HepG2 (cell line): ENCODE results near the gene LOXL3. TPM values are rescaled to one million over a fixed set of nuclear protein-coding genes. Genes with fewer than 3 reads are reported as not detected.

Source experiments
- CHD4 ChIP-seq: fragments of 200-600 bp; sonication (generic); IDR thresholded peaks from 2 replicates; pipeline ENCODE4 v1.7.0; 2017; ENCODE audit warnings: mild to moderate bottlenecking, low read length, borderline replicate concordance
- MAFG ChIP-seq: sonication (generic); formaldehyde crosslinking; IDR thresholded peaks from 2 replicates; pipeline ENCODE4 v1.5.1; 2020; ENCODE audit warnings: mild to moderate bottlenecking, missing genetic modification reagents
- MIER3 ChIP-seq: IDR thresholded peaks from 2 replicates; pipeline ENCODE4 v1.6.1; 2016; ENCODE audit warnings: missing compliant biosample characterization, borderline replicate concordance
- SNAPC2 ChIP-seq: sonication (generic); formaldehyde crosslinking; IDR thresholded peaks from 2 replicates; pipeline ENCODE4 v1.8.1; 2022; ENCODE audit warnings: mild to moderate bottlenecking, missing genetic modification reagents
- SOX6 ChIP-seq, 2 experiments: fragments of 450-650 bp in 1 of 2; sonication (generic) in 1 of 2; formaldehyde crosslinking in 1 of 2; IDR thresholded peaks; 2 replicates each; pipeline versions ENCODE4 v1.4.0 to v1.6.1; 2017 to 2020; ENCODE audit warnings: antibody characterized with exemption in 1 of 2, mild to moderate bottlenecking in 1 of 2, missing genetic modification reagents in 1 of 2
- ZFP36L2 ChIP-seq: sonication (generic); formaldehyde crosslinking; IDR thresholded peaks from 2 replicates; pipeline ENCODE4 v1.4.0; 2020; ENCODE audit warnings: missing genetic modification reagents
- ZNF383 ChIP-seq: sonication (generic); formaldehyde crosslinking; IDR thresholded peaks from 2 replicates; pipeline ENCODE4 v1.4.0; 2020; ENCODE audit warnings: missing genetic modification reagents, mild to moderate bottlenecking, borderline replicate concordance
- ZNF446 ChIP-seq: sonication (generic); formaldehyde crosslinking; IDR thresholded peaks from 2 replicates; pipeline ENCODE4 v1.5.0; 2020; ENCODE audit warnings: mild to moderate bottlenecking, missing genetic modification reagents
- ZNF572 ChIP-seq: sonication (generic); formaldehyde crosslinking; IDR thresholded peaks from 2 replicates; pipeline ENCODE4 v1.5.1; 2020; ENCODE audit warnings: mild to moderate bottlenecking, missing genetic modification reagents
- polyA plus RNA-seq, 8 experiments: library from polyadenylated mRNA; depleted of rRNA in 3 of 8; stranded (reverse) in 7 of 8; unstranded in 1 of 8; fragments of >200 nt; fragmentation: Illumina TruSeq in 4 of 8; extraction: Trizol in 4 of 8; gene quantifications; 2 replicates each; pipeline versions ENCODE4 v1.2.1 to v1.2.3, GENCODE V29; 2011 to 2016; ENCODE audit warnings: low read depth in 4 of 8, missing spikeins in 1 of 8, mixed read lengths in 1 of 8; ENCODE audit not compliant: insufficient read depth in 1 of 8
- total RNA-seq, 5 experiments: library from RNA; depleted of rRNA; stranded (reverse); fragments of >200 nt; fragmentation: Illumina TruSeq; extraction: Trizol; gene quantifications; 2 replicates each; pipeline ENCODE4 v1.2.3, GENCODE V29; 2016; ENCODE audit warnings: low read depth in 1 of 5
- TF ChIP-seq, protein P1 (sequence below): sonication (generic); formaldehyde crosslinking; IDR thresholded peaks from 2 replicates; pipeline ENCODE4 v1.4.0; 2020; ENCODE audit warnings: missing genetic modification reagents, borderline replicate concordance
- TF ChIP-seq, protein P2 (sequence below): IDR thresholded peaks from 2 replicates; pipeline ENCODE4 v1.6.1; 2016; ENCODE audit warnings: low read depth
- TF ChIP-seq, protein P3 (sequence below): sonication (generic); formaldehyde crosslinking; IDR thresholded peaks from 2 replicates; pipeline ENCODE4 v1.4.0; 2020; ENCODE audit warnings: missing genetic modification reagents
- TF ChIP-seq, protein P4 (sequence below): sonication (generic); formaldehyde crosslinking; IDR thresholded peaks from 2 replicates; pipeline ENCODE4 v1.4.0; 2020; ENCODE audit warnings: missing genetic modification reagents, borderline replicate concordance
- TF ChIP-seq, protein P5 (sequence below): conservative IDR thresholded peaks from 2 replicates; pipeline ENCODE4 v1.6.1; 2018; ENCODE audit warnings: missing genetic modification reagents
- TF ChIP-seq, protein P6 (sequence below): sonication (generic); formaldehyde crosslinking; IDR thresholded peaks from 2 replicates; pipeline ENCODE4 v1.8.1; 2023; ENCODE audit warnings: missing genetic modification reagents, inconsistent platforms, borderline replicate concordance

Gene LOXL3
- total and polyA plus RNA-seq, 2 of the 13 experiments (the other 11 are each of a cell fraction or from before 2014, with no cell fraction given), result 0.55 to 6.5 TPM

DNA sequence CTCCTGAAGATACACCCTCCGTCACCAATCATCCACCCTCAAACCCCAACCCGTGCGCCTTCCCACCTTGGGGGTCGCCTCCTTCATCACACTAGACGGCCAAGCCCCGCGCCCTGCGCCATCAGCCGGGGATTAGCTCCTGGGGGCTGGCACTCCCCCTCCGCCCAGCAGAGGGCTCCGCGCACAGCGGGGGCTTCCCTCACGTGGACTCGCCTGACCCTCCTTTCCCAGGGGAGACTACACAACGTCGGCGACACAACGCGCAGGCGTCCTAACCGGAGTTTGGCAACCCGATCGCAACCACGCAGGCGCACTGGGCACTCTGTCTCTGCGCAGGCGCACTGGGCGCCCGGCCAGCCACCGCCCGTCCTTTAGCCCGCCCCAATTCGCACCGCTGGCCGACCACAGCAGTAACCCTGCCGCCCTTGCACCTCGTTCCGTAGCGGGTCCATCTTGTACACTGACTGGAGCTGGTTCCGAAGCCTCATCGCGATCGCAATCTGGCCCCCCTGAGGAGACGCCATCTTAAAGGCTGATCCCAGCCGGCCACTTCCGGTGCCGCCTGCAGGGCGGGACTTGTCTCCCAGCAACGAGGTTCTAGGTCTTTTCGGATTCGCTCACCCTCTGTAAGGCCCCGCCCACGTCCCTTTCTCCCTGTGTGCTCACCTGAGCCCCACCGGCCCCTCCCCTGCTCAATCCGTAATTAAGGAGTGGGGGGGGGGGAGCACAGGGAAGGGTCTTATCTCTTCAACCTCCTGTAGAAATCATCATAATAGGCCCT lies 46.4 kb downstream of the LOXL3 start, which contains the start of gene PCGF1 (continued):
- TF ChIP-seq ZNF572 (CRISPR knock-in tag), result peak; percentile 97; the same call in 1 of the 2 replicates
- TF ChIP-seq, protein P1, sequence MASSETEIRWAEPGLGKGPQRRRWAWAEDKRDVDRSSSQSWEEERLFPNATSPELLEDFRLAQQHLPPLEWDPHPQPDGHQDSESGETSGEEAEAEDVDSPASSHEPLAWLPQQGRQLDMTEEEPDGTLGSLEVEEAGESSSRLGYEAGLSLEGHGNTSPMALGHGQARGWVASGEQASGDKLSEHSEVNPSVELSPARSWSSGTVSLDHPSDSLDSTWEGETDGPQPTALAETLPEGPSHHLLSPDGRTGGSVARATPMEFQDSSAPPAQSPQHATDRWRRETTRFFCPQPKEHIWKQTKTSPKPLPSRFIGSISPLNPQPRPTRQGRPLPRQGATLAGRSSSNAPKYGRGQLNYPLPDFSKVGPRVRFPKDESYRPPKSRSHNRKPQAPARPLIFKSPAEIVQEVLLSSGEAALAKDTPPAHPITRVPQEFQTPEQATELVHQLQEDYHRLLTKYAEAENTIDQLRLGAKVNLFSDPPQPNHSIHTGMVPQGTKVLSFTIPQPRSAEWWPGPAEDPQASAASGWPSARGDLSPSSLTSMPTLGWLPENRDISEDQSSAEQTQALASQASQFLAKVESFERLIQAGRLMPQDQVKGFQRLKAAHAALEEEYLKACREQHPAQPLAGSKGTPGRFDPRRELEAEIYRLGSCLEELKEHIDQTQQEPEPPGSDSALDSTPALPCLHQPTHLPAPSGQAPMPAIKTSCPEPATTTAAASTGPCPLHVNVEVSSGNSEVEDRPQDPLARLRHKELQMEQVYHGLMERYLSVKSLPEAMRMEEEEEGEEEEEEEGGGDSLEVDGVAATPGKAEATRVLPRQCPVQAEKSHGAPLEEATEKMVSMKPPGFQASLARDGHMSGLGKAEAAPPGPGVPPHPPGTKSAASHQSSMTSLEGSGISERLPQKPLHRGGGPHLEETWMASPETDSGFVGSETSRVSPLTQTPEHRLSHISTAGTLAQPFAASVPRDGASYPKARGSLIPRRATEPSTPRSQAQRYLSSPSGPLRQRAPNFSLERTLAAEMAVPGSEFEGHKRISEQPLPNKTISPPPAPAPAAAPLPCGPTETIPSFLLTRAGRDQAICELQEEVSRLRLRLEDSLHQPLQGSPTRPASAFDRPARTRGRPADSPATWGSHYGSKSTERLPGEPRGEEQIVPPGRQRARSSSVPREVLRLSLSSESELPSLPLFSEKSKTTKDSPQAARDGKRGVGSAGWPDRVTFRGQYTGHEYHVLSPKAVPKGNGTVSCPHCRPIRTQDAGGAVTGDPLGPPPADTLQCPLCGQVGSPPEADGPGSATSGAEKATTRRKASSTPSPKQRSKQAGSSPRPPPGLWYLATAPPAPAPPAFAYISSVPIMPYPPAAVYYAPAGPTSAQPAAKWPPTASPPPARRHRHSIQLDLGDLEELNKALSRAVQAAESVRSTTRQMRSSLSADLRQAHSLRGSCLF (CRISPR knock-in tag), result no peak
- TF ChIP-seq ZNF383, result peak; percentile 97
- TF ChIP-seq SNAPC2 (CRISPR knock-in tag), result no peak
- TF ChIP-seq, protein P2, sequence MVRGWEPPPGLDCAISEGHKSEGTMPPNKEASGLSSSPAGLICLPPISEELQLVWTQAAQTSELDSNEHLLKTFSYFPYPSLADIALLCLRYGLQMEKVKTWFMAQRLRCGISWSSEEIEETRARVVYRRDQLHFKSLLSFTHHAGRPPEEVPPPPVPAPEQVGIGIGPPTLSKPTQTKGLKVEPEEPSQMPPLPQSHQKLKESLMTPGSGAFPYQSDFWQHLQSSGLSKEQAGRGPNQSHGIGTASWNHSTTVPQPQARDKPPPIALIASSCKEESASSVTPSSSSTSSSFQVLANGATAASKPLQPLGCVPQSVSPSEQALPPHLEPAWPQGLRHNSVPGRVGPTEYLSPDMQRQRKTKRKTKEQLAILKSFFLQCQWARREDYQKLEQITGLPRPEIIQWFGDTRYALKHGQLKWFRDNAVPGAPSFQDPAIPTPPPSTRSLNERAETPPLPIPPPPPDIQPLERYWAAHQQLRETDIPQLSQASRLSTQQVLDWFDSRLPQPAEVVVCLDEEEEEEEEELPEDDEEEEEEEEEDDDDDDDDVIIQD, result peak; percentile 69; the same call in 1 of the 2 replicates
- TF ChIP-seq, protein P3, sequence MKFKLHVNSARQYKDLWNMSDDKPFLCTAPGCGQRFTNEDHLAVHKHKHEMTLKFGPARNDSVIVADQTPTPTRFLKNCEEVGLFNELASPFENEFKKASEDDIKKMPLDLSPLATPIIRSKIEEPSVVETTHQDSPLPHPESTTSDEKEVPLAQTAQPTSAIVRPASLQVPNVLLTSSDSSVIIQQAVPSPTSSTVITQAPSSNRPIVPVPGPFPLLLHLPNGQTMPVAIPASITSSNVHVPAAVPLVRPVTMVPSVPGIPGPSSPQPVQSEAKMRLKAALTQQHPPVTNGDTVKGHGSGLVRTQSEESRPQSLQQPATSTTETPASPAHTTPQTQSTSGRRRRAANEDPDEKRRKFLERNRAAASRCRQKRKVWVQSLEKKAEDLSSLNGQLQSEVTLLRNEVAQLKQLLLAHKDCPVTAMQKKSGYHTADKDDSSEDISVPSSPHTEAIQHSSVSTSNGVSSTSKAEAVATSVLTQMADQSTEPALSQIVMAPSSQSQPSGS (CRISPR knock-in tag), result peak; percentile 79
- peak; percentile 44; the same call in 1 of the 2 replicates for TF ChIP-seq CHD4
- TF ChIP-seq, protein P4, sequence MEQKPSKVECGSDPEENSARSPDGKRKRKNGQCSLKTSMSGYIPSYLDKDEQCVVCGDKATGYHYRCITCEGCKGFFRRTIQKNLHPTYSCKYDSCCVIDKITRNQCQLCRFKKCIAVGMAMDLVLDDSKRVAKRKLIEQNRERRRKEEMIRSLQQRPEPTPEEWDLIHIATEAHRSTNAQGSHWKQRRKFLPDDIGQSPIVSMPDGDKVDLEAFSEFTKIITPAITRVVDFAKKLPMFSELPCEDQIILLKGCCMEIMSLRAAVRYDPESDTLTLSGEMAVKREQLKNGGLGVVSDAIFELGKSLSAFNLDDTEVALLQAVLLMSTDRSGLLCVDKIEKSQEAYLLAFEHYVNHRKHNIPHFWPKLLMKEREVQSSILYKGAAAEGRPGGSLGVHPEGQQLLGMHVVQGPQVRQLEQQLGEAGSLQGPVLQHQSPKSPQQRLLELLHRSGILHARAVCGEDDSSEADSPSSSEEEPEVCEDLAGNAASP (CRISPR knock-in tag), result peak; percentile 97
- TF ChIP-seq, protein P5, sequence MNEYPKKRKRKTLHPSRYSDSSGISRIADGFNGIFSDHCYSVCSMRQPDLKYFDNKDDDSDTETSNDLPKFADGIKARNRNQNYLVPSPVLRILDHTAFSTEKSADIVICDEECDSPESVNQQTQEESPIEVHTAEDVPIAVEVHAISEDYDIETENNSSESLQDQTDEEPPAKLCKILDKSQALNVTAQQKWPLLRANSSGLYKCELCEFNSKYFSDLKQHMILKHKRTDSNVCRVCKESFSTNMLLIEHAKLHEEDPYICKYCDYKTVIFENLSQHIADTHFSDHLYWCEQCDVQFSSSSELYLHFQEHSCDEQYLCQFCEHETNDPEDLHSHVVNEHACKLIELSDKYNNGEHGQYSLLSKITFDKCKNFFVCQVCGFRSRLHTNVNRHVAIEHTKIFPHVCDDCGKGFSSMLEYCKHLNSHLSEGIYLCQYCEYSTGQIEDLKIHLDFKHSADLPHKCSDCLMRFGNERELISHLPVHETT, result no peak; the same call in 1 of the 2 replicates
- no peak for TF ChIP-seq ZNF446 (CRISPR knock-in tag)
- no peak for TF ChIP-seq SOX6 (IDR thresholded peaks at IDR 0.05)
- peak; percentile 80 for TF ChIP-seq SOX6 (CRISPR knock-in tag; IDR thresholded peaks at IDR 0.05)
- TF ChIP-seq, protein P6, sequence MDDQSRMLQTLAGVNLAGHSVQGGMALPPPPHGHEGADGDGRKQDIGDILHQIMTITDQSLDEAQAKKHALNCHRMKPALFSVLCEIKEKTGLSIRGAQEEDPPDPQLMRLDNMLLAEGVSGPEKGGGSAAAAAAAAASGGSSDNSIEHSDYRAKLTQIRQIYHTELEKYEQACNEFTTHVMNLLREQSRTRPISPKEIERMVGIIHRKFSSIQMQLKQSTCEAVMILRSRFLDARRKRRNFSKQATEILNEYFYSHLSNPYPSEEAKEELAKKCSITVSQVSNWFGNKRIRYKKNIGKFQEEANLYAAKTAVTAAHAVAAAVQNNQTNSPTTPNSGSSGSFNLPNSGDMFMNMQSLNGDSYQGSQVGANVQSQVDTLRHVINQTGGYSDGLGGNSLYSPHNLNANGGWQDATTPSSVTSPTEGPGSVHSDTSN (CRISPR knock-in tag), result no peak
- TF ChIP-seq MAFG (CRISPR knock-in tag), result no peak
- peak; percentile 93; the same call in 1 of the 2 replicates for TF ChIP-seq MIER3 (CRISPR knock-in tag)
- TF ChIP-seq ZFP36L2 (CRISPR knock-in tag), result no peak
